Sigmoid colon (tissue), 4 donors: Measurements from ENCODE around the gene EVL.

Experiments used
- CTCF ChIP-seq, 4 experiments: fragments of 450-650 bp in 3 of 4; fragments of 200-600 bp in 1 of 4; IDR thresholded peaks; one replicate each; pipeline ENCODE4 v1.5.1; 2016 to 2019; ENCODE audit warnings: antibody characterized with exemption in 4 of 4, mild to moderate bottlenecking in 3 of 4, moderate library complexity in 2 of 4
- EP300 ChIP-seq, 4 donors: sonication (generic); formaldehyde crosslinking; IDR thresholded peaks; one replicate each; pipeline ENCODE4 v1.6.1; 2017; ENCODE audit warnings: antibody characterized with exemption in 4 of 4
- POLR2A ChIP-seq, 2 donors: fragments of 450-650 bp; IDR thresholded peaks; one replicate each; pipeline ENCODE4 v1.6.1; 2016; ENCODE audit warnings: antibody characterized with exemption in 2 of 2, mild to moderate bottlenecking in 2 of 2, moderate library complexity in 2 of 2
- POLR2AphosphoS5 ChIP-seq, 4 donors: sonication (generic); formaldehyde crosslinking; IDR thresholded peaks; one replicate each; pipeline ENCODE4 v1.6.1; 2017; ENCODE audit warnings: antibody characterized with exemption in 4 of 4

- TF ChIP-seq POLR2AphosphoS5 (IDR thresholded peaks at IDR 0.05) (no peak), CTCF (IDR thresholded peaks at IDR 0.05) (no peak), POLR2A (IDR thresholded peaks at IDR 0.05) (no peak), EP300 (IDR thresholded peaks at IDR 0.05) (no peak)
These were observed 100.2 kb downstream of the EVL start for GRCh38 chr14:100165376-100165775.
